NCI-H748 (cell line): ENCODE data around the gene TSPAN4.

Source experiments
- DNase-seq: peaks from one replicate; lab custom pipeline; 2025; ENCODE audit not compliant: unreplicated experiment; lab: John Stamatoyannopoulos, UW

Gene TSPAN4

DNA sequence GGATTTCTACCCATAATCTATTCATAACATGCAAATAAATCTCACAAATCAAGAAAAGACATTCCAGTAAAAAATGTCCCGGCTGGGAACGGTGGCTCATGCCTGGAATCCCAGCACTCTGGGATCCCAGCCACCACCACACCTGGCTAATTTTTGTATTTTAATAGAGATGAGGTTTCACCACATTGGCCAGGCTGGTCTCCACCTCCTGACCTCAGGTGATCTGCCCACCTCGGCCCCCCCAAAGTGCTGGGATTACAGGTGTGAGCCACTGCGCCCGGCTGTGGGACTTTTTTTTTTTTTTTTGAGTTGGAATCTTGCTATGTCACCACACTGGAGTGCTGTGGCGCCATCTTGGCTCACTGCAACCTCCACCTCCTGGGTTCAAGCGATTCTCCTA lies 63.3 kb downstream of the TSPAN4 start:
- DNase-seq = no peak

DNA sequence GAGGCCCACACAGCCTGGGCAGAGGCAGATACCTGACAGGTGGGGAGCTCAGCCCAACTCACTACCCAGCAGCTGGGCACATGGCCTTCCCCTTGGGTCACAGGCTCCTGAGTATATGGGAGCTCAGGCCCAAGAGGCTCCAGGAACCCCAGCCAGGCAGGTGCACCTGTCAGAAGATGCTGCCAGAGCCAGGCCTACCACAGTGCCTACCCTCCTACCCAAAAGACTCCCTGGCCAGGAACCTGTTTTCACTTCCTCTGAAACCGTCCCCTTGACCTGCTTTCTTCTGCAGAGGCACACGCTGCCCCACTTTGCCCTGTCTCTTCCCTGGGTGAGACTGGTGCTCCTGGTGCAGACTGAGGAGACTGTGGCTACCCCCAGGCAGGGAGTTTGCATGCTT lies 65.0 kb downstream of the TSPAN4 start:
- no peak for DNase-seq

DNA sequence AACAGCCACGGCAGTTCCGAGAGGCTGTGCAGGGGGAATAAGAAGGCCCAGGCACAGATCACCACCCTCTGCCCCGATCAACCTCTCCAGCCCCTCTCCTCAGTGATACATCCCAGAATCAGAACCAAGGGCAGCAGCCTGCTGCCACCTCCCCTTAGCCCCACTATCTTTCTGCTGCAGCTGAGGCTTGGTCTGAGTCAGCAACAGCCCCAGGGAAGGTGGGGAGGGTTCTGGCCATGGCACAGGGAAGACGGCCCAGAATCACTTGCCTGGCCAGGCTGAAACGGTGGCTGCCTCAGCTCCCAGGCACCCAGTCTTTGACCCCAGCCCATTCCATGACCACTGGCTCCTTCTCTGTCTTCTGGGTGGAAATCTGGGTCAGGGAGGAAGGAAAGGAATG lies 65.6 kb downstream of the TSPAN4 start:
- DNase-seq = no peak

DNA sequence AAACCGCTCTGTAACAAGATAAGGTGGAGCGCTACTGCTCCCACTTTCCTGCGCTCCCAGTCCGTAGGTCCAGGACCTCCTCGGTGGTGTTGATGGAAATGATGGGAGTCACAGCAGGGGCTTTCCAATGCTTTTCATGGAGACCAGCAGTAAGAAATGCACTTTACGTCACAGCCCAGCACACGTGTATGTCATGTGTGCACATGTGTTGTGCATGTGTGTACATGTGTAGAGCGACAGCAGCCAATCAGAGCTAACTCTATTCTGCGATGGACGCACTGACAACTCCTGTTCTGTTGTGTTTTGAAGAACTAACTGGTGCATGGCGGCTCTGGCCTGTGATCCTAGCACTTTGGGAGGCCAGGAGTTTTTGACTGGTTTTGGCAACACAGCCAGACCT lies 66.8 kb downstream of the TSPAN4 start:
- no peak for DNase-seq

DNA sequence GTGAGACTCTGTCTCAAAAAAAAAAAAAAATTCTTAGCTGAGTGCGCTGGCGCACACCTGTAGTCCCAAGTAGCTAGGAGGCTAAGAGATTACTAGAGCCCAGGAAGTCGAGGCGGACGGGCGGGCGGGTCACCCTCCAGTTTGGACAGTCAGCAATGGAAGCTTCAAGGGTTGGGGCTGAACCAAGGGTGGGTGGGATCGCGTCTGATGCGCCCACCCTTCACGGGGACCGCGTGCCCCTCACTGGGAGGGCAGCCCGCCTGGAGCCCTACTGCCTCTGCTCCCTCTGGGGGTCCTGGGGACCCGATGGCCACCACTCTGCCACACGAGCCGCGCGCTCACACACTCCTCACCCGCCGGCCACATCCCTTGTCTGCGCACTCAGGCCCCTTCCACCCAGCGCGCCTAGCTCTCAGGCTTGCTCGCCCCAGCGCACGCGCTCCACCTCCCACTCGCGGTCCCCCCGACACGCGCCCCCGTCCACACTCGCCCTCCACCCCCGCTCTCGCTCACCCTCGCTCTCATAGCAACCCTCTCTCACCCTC lies 67.5 kb downstream of the TSPAN4 start:
- peak; percentile 53 for DNase-seq

DNA sequence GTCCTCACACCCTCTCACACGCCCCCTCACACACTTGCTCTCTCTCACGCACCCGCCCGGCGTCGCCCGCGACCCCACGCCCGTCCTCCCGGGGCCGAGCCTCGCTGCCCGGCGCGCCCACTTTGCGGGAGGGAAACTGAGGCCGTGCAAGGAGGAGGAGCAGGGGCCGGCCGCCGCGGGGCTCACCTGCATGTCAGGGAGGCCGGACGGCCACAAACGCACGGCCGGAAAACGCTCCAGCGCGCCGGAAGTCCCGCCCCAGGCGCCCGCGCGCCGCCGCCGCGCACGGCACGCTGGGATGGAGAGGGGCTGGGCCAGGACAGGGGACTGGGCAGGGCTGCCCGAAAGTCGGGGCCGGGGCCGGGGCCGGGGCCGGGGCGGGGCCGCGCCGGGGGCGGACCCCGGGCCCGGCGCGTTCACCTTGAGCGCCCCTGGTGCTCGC lies 68.0 kb downstream of the TSPAN4 start, which contains the start of gene CHID1:
CHID1 (minus strand) TSS at position 222 of the 442 bp plus-strand sequence. CDS start 5,994 bp downstream, outside the sequence.
- DNase-seq = peak; percentile 86

DNA sequence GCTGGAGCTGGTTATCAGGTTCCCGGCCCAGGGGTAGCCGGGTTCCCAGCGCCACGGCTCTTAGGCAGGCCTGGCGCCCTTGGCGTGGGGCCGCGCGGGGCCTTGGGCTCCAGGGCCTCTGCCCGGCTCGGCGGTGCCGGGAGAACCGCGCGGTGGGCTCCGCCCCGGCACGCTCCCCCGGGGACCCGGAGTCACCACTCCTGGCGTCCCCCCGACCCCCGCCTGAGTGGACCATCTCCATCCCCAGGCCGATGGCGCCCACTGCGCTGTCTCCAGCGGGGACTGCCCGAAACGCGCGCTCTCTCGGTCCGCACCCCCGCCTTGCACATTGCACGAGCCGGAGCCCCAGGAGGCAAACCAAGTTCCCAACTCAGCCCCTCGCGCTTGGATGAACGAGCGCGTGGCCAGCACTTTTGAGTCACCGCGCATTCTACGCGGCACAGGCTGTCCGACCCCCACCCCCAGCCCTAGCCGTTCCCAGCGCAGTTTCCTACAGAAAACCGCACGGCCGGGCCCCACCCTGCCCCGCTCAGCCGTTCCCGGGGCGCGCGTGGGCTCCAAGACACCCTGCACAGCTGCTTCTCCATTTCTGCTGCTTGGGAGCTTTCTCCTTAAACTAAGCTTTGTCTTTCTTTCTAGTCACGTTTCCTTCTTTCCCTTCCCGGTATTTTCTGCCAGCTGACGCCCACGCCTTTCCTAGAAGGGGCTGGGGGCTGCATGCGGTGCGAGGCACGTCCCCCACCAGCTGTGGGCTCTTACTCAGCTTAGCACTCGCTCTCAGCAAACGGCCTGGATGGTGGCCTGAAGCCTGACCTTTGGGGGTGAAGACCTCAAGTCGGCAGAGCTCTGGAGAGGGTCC lies 68.6 kb downstream of the TSPAN4 start:
- DNase-seq = peak; percentile 68

DNA sequence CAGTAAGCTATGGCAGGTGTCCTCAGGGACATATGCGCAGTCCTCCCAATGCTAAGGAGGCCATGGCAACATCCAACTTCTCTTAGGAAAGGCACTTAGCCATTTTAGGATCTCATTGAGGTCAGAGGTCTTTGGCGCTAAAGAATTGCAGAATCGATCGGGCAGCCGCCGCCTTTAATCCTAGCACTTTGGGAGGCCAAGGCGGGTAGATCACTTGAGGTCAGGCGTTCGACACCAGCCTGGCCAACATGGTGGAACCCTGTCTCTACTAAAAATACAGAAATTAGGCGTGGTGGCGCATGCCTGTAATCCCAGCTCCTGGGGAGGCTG lies 69.2 kb downstream of the TSPAN4 start:
- no peak for DNase-seq

DNA sequence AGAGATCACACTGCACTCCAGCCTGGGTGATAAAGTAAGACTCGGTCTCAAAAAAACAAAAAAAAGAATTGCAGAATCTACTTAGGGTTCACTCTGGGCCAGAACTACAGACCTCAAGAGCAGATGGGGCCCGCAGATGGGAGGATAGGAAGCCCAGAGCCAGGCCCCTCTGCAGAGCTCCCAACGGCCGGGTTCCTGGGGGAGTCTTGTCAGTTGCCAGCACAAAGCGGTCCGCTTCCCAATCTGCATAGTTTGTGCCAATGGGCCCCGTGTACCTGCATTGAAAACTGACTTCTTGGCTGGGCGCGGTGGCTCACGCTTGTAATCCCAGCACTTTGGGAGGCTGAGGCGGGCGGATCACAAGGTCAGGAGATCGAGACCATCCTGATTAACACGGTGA lies 69.6 kb downstream of the TSPAN4 start:
- DNase-seq = no peak

DNA sequence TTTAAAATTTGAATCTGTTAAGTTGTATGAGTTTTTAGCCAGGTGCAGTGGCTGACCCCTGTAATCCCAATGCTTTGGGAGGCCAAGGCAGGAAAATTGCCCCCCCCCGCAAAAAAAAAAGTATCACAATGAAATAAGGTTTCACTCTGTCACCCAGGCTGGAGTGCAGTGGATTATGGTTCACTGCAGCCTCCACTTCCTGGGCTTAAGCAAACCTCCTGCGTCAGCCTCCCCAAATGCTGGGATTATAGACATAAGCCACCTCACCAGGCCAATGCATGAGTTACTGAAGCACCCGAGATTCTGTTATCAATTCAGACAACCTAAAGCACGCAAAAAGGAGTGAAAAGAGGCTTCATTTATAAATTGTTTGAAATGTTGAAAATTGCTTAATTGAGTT lies 70.4 kb downstream of the TSPAN4 start:
- no peak for DNase-seq

DNA sequence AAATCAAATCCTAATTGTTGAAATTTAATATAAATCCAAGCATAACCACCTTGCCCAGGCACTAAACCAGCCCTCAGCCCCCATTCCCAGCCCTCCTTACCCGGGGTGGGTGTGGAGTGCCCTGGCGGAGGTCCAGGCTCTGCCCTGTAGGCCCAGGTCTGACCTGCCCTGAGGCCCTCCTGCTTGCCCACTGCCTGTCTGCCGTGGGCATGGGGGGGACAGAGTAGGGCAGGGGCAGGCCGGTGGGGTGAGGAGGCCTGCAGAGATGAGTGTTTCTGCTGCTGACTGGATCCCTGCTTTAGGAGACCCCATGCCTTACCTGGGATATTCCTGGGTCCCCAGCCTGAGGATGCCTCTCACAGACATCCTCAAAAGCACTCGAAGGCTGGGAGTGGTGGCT lies 71.6 kb downstream of the TSPAN4 start:
- DNase-seq = no peak

DNA sequence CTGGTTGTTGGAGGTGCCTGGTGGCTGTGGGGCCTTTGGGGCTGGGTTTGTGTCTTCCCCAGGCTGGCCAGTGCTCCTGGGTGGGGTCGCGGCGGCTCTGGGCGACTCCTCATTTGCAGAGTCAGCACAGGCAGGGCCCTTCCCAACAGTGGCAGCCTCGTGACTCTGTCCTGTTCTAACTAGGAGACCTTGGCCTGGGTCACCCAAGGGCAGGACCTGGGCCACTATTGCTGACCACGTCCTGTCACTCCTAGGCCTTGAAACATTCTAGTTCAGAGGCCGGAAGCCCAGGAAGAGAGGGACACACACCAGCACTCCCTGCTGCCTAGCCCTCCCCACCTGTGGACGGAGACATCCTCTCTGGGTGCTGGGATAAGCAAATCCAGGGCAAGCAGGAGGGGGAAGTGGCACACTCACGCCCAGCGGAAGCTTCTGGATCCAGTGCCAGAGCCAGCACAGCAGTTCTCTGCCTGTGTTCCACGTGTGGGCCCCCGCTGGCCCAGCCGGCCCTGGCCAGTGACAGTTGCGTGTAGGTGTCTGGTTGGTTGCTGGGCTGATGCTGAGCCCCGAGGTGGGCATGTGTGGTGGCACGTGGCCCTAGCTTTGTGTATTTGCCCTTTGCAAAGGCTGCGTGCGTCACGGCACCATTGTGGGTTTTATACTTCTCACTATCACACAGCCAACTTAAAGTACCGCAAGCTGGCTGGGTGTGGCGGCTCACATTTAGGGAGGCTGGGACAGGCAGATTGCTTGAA lies 72.3 kb downstream of the TSPAN4 start:
- no peak for DNase-seq
